Heart left ventricle (tissue), 16 donors: Measurements from ENCODE around the gene TEX9. TPM values are rescaled to one million over a fixed set of nuclear protein-coding genes. Genes with fewer than 3 reads are reported as not detected.

Experiments
- ATAC-seq, 4 donors: fragments of 200-7000 bp; cut with Tn5 transposase; one replicate each; pipeline ENCODE4 v1.9.1; 2020 to 2022; ENCODE audit warnings: moderate library complexity in 4 of 4, mild to moderate bottlenecking in 3 of 4, moderate number of reproducible peaks in 1 of 4
- DNase-seq, 5 donors: peaks; one replicate each; pipeline ENCODE4 v3.0.0-alpha.2; 2020
- H3K27ac ChIP-seq, 12 donors: fragments of 200-600 bp; sonication (generic) in 4 of 12; one replicate each; pipeline versions ENCODE4 v1.5.0 to v1.8.0; 2016 to 2022; ENCODE audit warnings: mild to moderate bottlenecking in 2 of 12
- H3K27me3 ChIP-seq, 9 donors: fragments of 200-600 bp; sonication (generic) in 2 of 9; one replicate each; pipeline versions ENCODE4 v1.5.1 to v1.8.0; 2016 to 2022; ENCODE audit warnings: mild to moderate bottlenecking in 3 of 9
- H3K36me3 ChIP-seq, 9 donors: fragments of 200-600 bp; sonication (generic) in 2 of 9; one replicate each; pipeline versions ENCODE4 v1.5.0 to v1.8.0; 2018 to 2022; ENCODE audit warnings: mild to moderate bottlenecking in 2 of 9
- H3K4me1 ChIP-seq, 12 donors: fragments of 200-600 bp; sonication (generic) in 4 of 12; one replicate each; pipeline versions ENCODE4 v1.5.0 to v1.8.0; 2016 to 2022; ENCODE audit warnings: mild to moderate bottlenecking in 3 of 12
- H3K4me3 ChIP-seq, 12 donors: fragments of 200-600 bp; sonication (generic) in 4 of 12; one replicate each; pipeline versions ENCODE4 v1.5.0 to v1.8.0; 2017 to 2022; ENCODE audit warnings: mild to moderate bottlenecking in 9 of 12, moderate library complexity in 4 of 12
- H3K9me3 ChIP-seq, 12 donors: fragments of 200-600 bp; sonication (generic) in 4 of 12; one replicate each; pipeline versions ENCODE4 v1.5.0 to v1.8.0; 2016 to 2022; ENCODE audit warnings: mild to moderate bottlenecking in 1 of 12
- POLR2A ChIP-seq, 2 donors: fragments of 450-650 bp; IDR thresholded peaks; one replicate each; pipeline ENCODE4 v1.6.1; 2017; ENCODE audit warnings: antibody characterized with exemption in 2 of 2, mild to moderate bottlenecking in 2 of 2, moderate library complexity in 2 of 2
- WGBS, 4 donors: extraction: QIAGEN DNeasy Blood & Tissue Kit in 2 of 4; methylation state at CpG; one replicate each; pipeline versions ENCODE4 v1.1.5 to v1.1.7; 2013 to 2018; 5-methylcytosine and 5-hydroxymethylcytosine counted together
- intact Hi-C, 10 donors: fragments of 100-400 bp; cut with DNase I; formaldehyde crosslinking; loops; one replicate each; pipeline versions ENCODE4 v1.11.1 to v1.14.2; 2022
- polyA plus RNA-seq, 2 donors: library from polyadenylated mRNA; stranded (reverse); fragments of 200-250 nt; gene quantifications; one replicate each; pipeline ENCODE4 v1.2.3, GENCODE V29; 2013
- total RNA-seq, 9 donors: library from RNA; depleted of rRNA in 2 of 9; stranded (reverse); fragments of >200 nt in 2 of 9; fragmentation: NEBNext Ultra II Directional in 3 of 9; extraction: Animal tissue kit (Norgen Biotek cat#: 25700) in 3 of 9; gene quantifications; one replicate each; pipeline versions ENCODE4 v1.1.0 to v1.2.4, GENCODE V29; 2016 to 2023
- TF ChIP-seq, protein P1 (sequence below), 12 donors: fragments of 200-600 bp; sonication (generic) in 4 of 12; IDR thresholded peaks; one replicate each; pipeline versions ENCODE4 v1.5.0 to v1.8.0; 2018 to 2022; ENCODE audit warnings: antibody characterized with exemption in 12 of 12, mild to moderate bottlenecking in 5 of 12
- donor health status: ischemic (EF 13 %, LVEDD 7.1; RV severe dilation, severe dysfunction).
- donor health status: healthy with polysubstance abuse.
- donor health status: DM: no; HTN: yes; CAD: no.
- donor health status: DM: no; HTN: no; CAD: no.
- donor health status: ischemic (EF 25% LVEDD 6.9; RV normal size, moderate dysfunction).
- donor health status: ischemic (EF 25% LVEDD 5.7; RV mildly dilated, moderate dysfunction).
- donor health status: healthy.
- donor health status: DM: yes; HTN: yes; CAD: no.
- donor health status: ischemic (EF 35%, LVEDD 5.7; RV mildly dilated, moderate dysfunction).
- donor health status: nonischemic (EF 11% LVEDD 7.7; RV severe dilation, severe dysfunction).
- donor health status: DM: yes; HTN: yes; CAD: no.
- donor health status: PGD.
- donor health status: ischemic (EF 29% LVEDD 5.4; RV normal size, mild dysfunction).
- donor health status: nonischemic (EF 23%, LVEDD 6.1; RV moderate dilation, normal function).

TEX9 gene
- total and polyA plus RNA-seq, 11 donors = 0.19 to 1.6 (median 0.75) TPM; not detected in 2

- no peak overlapping the region for H3K4me3 ChIP-seq
- WGBS, 4 donors = 87 to 94% (median 93%) methylated on average over 3 of the region's 3 CpGs
- H3K27me3 ChIP-seq = no peaks in the 10 kb centered on the region
- peaks cover 0 to 20% (median 0%) of the 10 kb centered on the region in 12 donors for H3K9me3 ChIP-seq
- no peak for TF ChIP-seq POLR2A (IDR thresholded peaks at IDR 0.05)
- TF ChIP-seq, protein P1, sequence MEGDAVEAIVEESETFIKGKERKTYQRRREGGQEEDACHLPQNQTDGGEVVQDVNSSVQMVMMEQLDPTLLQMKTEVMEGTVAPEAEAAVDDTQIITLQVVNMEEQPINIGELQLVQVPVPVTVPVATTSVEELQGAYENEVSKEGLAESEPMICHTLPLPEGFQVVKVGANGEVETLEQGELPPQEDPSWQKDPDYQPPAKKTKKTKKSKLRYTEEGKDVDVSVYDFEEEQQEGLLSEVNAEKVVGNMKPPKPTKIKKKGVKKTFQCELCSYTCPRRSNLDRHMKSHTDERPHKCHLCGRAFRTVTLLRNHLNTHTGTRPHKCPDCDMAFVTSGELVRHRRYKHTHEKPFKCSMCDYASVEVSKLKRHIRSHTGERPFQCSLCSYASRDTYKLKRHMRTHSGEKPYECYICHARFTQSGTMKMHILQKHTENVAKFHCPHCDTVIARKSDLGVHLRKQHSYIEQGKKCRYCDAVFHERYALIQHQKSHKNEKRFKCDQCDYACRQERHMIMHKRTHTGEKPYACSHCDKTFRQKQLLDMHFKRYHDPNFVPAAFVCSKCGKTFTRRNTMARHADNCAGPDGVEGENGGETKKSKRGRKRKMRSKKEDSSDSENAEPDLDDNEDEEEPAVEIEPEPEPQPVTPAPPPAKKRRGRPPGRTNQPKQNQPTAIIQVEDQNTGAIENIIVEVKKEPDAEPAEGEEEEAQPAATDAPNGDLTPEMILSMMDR (IDR thresholded peaks at IDR 0.05) = no peak
- no peak for DNase-seq
- intact Hi-C loops = no loop called here
- H3K4me1 ChIP-seq = no peaks in the 10 kb centered on the region
- no peak for ATAC-seq
- no peaks in the 10 kb centered on the region for H3K36me3 ChIP-seq
- no peak overlapping the region for H3K27ac ChIP-seq
Measured at GRCh38 chr15:56383010-56383409, 17.8 kb downstream of the TEX9 start.

DNA sequence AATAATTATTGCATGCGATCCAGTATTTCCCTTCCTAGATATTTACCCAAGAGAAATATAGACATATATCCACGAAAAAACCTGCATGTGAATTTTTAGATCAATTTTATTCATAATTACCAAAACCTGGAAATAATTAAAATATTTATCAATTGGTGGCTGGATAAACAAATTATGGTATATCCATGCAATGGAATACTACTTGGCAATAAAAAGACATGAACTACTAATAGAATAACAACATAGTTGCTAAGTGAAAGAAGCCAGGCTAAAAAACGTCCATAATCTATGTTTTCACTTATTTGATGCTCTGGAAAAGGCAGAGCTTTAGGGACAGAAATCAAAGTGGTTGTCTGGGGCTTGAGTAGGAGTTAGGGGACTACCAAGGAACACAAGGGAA, 20.7 kb downstream of the TEX9 start:
- Histone ChIP-seq H3K4me3 (no peak overlapping the region), H3K27me3 (no peaks in the 10 kb centered on the region), H3K36me3 (no peaks in the 10 kb centered on the region), H3K27ac (no peak overlapping the region), H3K4me1 (no peaks in the 10 kb centered on the region), H3K9me3 (peaks cover 0 to 7% (median 0%) of the 10 kb centered on the region in 12 donors)
- TF ChIP-seq, protein P1 (IDR thresholded peaks at IDR 0.05) = no peak
- DNase-seq (no peak), ATAC-seq (no peak)
- intact Hi-C loops = no loop called here
- WGBS, 4 donors = 78 to 86% (median 82%) methylated on average over 3 of the region's 3 CpGs

DNA sequence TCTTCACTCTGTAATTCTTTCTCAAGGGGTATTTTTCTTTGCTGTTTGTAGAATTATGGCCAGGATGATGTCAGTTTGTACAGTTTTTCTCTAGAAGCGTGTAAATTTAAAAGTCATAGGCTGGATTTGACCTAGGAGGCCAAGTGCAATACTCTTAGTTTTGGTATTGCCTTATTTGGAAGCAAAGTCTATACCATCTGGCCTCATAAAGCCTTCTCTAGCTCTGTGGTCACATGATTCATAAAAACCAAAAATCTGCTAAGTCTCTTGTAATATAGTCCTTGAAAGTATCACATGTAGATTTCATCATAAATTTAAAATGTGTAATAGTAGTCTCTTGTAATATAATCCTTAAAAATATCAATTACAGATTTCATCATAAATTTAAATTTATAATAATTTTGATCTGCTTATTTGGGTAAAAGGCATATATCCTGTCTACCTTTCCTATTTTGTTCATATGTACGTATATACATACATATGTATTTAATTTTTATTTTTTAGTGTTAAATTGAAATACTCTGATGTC, 25.6 kb downstream of the TEX9 start:
- 90 to 95% (median 94%) methylated on average over 2 of the region's 2 CpGs for WGBS, 4 donors
- Histone ChIP-seq H3K4me1 (no peaks in the 10 kb centered on the region), H3K9me3 (peaks cover 0 to 6% (median 0%) of the 10 kb centered on the region in 12 donors), H3K36me3 (no peaks in the 10 kb centered on the region), H3K27ac (no peak overlapping the region), H3K4me3 (no peak overlapping the region), H3K27me3 (no peaks in the 10 kb centered on the region)
- no peak for TF ChIP-seq POLR2A (IDR thresholded peaks at IDR 0.05)
- TF ChIP-seq, protein P1 (IDR thresholded peaks at IDR 0.05) = no peak
- ATAC-seq = no peak
- no peak for DNase-seq
- intact Hi-C loops = no loop called here

DNA sequence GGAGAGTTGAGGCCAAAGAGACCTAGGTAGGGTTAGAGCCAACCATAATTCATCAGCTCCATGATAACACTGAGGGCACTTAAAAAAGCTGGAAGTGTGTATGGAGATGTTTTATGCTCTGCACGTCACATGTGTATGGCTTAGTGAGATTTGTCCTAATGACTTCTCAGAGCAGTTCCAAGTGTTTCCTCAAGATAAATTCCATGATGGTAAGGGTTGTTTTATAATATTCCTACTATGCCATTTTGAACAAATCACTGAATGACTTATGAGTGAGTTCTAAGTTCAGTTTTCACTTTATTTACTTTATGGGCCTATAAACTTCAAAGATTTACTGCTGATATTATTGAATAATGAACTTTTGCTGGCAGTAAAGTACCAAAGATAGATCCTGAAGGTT, 28.1 kb downstream of the TEX9 start:
- ATAC-seq (no peak), DNase-seq (no peak)
- Histone ChIP-seq H3K36me3 (no peaks in the 10 kb centered on the region), H3K27ac (no peak overlapping the region), H3K4me3 (no peak overlapping the region), H3K27me3 (no peaks in the 10 kb centered on the region), H3K4me1 (no peaks in the 10 kb centered on the region), H3K9me3 (no peaks in the 10 kb centered on the region)
- intact Hi-C loops = no loop called here
- WGBS, 4 donors = 86 to 96% (median 89%) methylated on average over 1 of the region's 1 CpG
- no peak for TF ChIP-seq POLR2A (IDR thresholded peaks at IDR 0.05)
- TF ChIP-seq, protein P1 (IDR thresholded peaks at IDR 0.05) = no peak
